Cardiac fibroblast (primary cell): ENCODE data around the gene ABCB1.

Experiments used
- DNase-seq, 2 donors: peaks; one replicate each; pipeline versions ENCODE4 v3.0.0 to v3.0.0-alpha.2; 2010; ENCODE audit warnings: low read depth in 2 of 2
- H3K4me3 ChIP-seq, 2 donors: replicated peaks in 1 of 2; 1 replicate in 1 of 2; 2 replicates in 1 of 2; pipeline ENCODE4 v1.5.1; 2011; ENCODE audit warnings: low read depth in 2 of 2, low read length in 2 of 2, mild to moderate bottlenecking in 2 of 2, moderate library complexity in 1 of 2
- TF ChIP-seq, protein P1 (sequence below): IDR thresholded peaks from one replicate; pipeline ENCODE4 v1.5.1; 2011; ENCODE audit warnings: low read depth, mild to moderate bottlenecking, low read length, inconsistent platforms

ABCB1 gene

DNA sequence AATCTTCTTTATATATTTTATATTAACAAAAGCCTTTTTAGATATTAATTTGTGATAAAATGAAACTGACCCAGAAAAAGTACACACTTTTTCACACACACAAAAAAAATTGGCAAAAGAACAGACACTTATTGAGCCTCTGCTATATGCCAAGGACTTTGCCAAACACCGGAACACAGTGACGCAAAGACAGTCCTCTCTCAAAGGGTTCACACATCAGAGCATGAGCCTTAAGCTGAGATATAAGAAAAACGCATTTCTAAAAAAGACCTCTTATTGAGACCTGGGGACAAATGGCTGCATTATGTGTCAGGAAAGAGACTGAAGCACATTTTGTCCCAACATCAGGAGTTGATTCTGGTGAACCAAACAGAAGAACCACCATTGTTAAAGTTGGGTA is 101.2 kb downstream of the ABCB1 start:
- H3K4me3 ChIP-seq = no peak overlapping the region
- DNase-seq = no peak
- TF ChIP-seq, protein P1, sequence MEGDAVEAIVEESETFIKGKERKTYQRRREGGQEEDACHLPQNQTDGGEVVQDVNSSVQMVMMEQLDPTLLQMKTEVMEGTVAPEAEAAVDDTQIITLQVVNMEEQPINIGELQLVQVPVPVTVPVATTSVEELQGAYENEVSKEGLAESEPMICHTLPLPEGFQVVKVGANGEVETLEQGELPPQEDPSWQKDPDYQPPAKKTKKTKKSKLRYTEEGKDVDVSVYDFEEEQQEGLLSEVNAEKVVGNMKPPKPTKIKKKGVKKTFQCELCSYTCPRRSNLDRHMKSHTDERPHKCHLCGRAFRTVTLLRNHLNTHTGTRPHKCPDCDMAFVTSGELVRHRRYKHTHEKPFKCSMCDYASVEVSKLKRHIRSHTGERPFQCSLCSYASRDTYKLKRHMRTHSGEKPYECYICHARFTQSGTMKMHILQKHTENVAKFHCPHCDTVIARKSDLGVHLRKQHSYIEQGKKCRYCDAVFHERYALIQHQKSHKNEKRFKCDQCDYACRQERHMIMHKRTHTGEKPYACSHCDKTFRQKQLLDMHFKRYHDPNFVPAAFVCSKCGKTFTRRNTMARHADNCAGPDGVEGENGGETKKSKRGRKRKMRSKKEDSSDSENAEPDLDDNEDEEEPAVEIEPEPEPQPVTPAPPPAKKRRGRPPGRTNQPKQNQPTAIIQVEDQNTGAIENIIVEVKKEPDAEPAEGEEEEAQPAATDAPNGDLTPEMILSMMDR = no peak

DNA sequence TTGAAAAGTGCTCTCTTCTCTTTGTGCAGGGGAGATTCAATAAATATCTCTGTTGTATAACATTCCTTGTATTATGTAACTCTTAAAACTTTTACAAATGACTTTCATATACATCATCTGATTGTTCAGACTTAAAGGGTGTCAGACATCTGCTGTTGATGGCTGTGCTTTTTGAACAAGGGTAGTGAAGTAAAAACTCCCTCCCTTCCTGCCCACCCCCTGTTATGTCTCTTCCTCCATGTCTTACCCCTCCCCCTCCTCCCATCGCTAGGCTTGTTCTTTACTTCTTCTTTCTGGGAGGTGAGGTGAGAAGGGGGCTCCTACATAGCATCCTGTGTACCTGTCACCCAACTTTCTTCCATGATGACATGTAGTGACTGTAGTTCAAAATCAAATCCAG is 101.8 kb downstream of the ABCB1 start:
- no peak for DNase-seq
- TF ChIP-seq, protein P1 = no peak
- H3K4me3 ChIP-seq = no peak overlapping the region

DNA sequence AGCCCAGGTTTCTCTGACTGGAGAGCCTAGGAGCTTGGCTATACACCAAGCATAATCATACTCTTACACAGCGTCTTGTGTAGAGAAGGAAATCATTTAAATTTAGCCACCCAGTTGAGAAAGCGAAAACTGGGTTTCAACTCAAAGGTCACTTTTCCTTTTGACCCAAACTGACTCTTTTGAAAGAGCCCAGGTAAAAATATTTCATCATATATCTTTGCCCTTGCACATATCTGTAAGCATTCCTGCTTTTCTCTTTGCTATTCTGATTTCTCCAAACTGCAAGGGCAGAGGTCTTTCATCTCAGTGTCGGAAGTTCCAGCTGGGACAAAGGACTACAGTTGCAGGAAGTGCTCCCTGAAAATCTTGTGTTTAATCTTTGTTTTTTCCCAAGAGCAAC is 103.2 kb downstream of the ABCB1 start:
- no peak overlapping the region for H3K4me3 ChIP-seq
- DNase-seq = no peak
- TF ChIP-seq, protein P1 = no peak

DNA sequence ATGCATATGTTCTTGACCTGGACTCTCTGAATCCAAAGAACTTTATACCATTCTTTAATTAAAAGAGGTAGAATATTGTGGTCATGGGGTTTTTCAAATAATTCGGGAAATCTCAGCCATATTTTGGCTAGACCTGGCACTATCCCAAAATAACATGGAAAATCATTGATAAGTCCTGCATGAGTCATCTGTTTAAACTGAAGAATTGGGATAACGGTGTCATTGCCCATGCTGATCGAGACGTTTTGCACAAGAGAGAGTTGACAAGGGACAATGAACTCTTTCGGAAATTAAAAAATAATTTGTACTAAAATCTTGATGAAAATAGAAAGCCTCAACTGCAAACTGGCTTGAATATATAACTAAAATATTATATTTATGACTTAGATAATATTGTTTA is 105.3 kb downstream of the ABCB1 start:
- H3K4me3 ChIP-seq = no peak overlapping the region
- TF ChIP-seq, protein P1 = no peak
- no peak for DNase-seq

GRCh38 chr7:87494454-87494853 is 106.2 kb downstream of the ABCB1 start:
- no peak overlapping the region for H3K4me3 ChIP-seq
- DNase-seq = no peak
- TF ChIP-seq, protein P1 = no peak

- no peak overlapping the region for H3K4me3 ChIP-seq
- DNase-seq = no peak
- TF ChIP-seq, protein P1 = no peak
These were observed 117.6 kb downstream of the ABCB1 start for GRCh38 chr7:87483131-87483530.

GRCh38 chr7:87482115-87482514 is 118.6 kb downstream of the ABCB1 start:
- no peak for DNase-seq
- H3K4me3 ChIP-seq = no peak overlapping the region
- TF ChIP-seq, protein P1 = no peak
